RPMI8226 (cell line): ENCODE data around the gene DSP.

ENCODE experiments used
- DNase-seq: peaks from one replicate; pipeline ENCODE4 v3.0.0-alpha.2; 2015

DSP gene

DNA sequence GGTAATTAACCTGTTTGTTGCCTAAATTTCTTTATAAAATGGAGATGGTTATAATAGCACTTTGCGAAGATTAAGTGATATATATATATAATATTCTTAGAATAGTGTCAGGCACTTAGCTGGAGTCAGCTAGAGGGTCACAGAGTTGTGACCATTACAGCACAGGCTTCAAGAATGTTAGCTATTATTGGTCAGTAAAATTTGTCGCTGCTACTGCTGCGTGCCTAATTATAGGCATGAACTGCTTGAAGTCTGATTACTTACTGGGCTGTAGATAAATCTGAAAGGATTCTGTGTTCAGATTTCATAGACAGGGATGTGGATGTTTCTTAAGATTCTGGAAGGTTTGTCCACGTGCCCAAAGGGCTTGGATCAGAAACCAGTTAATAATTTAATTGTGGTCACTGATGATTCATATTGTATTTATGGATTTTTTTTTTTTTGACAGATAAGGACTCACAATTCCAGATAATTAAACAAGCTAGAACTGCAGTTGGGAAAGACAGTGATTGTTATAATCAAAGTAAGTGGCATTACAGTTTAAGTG is 53.2 kb downstream of the DSP start:
- no peak for DNase-seq

DNA sequence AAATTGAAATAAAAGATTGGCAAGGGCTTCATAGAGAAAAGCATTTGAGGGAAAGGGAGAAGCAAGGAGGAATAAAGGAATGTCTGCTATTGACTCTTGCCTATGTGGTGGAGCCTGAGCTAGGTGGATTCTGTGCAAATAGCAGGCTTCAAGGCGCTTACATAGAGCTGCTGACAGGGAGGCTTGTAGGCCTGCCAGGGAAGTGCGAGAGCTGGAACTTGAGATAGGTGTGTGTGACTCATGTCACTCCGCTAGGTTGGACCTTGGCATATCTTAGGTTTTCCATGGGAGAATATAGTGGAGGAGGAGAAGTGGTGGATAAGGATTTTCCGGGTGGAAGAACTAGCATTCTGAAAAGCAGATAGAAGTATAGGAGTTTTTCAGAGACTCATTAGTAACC is 62.5 kb downstream of the DSP start:
- DNase-seq, result no peak

DNA sequence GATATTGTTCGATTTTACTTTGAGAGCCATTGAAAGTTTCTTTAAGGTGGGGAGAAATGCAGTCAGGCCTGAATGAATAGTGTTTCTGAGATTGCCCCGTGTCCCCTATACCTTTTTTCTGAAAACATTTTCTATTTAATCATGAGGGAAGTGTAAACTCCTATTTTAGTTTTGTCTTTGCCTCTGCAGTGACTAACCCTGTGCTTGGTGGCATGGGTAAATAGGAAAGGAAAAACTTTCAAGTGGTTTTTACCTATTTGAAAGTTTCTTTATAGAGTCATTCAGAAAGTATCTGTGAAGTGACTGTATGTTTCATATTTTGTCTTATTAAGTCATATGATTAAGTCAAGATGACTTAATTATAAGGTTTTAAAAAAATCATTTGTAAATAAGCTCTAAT is 63.0 kb downstream of the DSP start:
- no peak for DNase-seq

DNA sequence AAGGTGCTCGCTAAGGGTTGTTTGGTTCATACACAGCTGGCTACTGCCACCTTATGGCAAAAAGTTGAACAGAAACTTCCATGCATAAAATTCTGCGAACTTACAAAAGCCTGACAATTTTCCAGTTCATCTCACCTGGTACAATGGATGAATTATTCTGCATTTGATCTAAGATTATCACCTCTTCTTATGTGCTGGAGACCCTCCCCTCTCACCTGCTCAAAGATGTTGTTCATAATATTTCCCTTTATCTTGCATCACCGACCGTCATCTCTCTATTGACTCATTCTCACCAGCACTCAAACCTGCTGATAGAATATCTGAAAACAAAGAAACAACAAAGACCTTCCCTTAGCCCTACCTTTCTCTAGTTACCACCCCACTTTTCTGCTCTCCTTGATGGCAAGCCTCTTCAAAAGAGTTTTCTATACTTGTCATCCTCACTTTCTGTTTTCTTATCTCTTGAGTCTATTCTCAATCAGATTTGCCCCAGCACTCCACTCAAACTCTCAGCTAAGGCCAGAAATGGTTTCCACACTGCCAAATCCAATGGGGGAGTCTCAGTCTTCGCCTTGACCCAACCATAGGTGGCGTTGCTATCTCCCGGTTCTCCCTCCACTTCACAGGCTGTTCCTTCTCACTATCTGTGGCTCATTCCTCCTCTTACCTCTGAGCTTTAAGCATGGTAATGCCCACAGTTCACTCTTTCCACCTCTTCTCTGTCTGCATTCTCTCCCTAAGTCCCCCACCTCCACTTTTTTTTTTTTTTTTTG is 74.3 kb downstream of the DSP start:
- DNase-seq, result peak; percentile 77

DNA sequence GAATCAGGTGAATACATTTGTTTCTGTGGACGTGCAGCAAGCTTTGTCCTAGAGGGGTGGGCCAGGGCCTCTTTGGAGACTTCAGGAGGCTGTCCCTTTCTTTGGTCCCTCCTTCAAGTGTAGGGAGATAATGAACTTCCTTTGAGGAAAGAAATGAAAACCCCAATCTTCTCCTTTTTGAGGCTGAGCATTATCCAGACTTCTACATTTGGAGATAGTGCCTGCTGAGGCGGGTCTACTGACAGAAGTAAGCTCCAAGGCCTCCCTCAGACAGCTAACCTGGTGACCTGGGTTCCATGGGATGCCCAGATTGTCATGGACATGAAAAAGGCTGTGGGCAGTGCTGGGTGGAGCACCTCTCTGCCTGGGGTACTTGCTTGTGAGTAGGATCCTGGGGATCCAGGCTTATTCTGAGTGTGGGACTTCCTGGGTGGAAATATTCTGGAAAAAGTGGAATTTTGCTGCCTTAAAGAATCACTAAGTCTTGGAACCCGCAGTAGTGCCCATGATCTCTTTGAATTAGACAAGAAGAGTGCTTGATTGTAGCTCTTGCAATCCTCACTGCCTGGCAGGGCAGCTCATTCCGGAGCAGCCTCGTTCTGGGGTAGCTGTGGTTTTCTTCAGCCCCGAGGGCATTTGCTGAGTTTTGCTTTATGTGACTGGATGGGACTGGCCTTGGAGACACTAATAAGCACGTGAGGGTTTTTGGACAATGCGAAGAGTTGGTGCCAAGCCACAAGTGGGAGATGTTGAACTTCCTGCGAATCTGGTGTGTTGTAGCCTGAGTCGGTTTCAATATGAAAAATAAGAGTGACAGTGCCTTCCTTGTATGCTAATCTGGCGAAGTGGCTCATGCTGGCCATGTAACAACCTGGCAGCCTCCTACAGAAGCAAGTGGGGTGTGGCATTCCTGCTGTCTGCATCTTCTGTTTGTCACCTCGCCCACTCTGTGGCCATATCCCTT is 76.6 kb downstream of the DSP start:
- peak; percentile 99 for DNase-seq

DNA sequence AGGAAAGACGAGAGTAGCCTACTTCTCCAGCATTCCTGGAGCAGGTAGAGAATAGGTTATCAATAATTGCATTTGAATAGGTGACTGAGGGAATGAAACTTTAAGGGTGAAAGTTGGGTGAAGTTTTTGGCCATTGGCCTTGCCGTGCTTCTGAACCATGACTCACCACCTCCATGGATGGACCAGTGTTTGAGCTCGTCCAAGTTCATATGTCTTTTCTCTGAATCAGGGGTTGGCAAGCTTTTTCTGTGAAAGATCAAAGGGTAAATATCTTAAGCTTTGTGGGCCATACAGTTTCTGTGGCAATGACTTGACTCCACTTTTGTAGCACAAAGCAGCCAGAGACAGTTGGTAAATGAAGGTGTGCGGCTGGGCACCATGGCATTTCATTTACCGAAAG is 80.3 kb downstream of the DSP start:
- no peak for DNase-seq

DNA sequence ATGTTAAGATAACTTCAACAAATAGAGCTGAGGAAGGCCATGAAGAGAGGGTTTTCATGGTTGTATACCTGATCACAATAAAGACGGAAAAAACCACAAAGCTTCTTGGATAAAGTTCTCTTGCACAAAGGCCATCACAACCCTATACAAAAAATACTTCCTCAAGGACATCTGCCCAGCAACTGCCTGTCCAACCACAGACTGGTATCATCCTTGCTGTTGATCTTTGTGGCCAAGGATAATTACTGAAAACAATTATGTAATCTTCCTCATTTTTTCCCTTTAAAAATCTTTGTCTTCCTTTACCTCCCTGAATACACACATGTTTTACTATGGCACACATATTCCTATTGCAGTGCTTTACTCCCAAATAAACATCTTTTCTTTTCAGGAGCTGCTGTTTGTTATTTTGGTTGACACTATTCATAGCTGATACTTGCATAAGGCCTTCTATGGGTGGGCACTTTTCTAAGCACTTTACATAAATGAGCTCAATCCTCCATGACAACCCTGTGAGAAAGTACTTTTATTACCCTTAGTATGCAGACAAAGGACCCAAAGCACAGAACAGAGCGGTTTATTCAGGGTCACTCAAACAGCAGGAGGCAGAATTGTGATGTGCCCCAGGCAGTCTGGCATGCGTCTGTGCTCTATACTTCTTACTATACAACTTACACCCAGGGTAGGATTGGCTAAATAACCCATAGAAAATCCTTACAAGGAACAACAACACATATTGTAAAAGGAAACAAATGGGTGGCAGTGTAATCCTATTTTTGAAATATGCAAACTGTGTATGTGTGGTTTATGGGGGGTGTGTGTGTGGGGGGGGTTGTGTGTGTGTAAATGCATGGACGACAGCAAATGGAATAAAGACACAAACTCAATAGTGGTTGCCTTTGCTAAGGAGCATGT is 83.6 kb downstream of the DSP start:
- no peak for DNase-seq

DNA sequence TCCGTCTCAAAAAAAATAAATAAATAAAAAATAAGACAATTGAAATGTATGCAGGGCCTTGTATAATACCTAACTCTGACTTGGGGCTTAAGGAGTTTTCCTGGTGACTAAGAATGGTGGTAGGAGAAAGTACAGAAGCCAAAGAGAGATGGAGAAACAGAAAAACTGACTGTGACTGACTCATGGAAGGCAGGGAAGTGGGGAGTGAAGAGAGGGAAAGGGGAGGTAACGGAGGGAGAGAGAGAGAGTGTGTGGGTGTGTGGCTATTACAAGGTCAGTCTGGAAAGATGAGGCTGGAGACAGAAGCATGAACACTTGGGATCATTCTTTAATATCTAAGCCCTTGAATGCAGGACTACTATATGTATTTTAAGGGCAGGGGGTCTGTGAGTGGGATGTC is 87.0 kb downstream of the DSP start:
- DNase-seq, result no peak

DNA sequence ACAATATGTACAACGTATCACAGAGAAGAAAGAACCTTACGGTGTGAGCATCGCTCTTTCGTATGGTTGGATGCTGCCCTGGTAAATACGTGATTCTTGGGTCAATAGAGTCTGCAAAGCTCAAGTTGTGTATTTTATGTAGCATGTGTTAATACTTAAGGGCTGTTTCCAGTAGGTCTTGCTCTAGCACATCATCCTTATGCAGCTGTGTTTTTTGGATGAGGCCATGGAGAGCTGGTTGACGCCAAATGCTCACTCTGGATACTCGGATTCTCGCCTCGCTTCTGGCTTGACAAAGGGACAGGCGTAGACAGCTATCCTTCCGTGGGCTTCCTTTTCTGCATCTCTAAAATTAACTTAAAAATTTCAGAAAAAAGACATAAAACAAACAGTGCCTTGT is 87.4 kb downstream of the DSP start:
- no peak for DNase-seq

DNA sequence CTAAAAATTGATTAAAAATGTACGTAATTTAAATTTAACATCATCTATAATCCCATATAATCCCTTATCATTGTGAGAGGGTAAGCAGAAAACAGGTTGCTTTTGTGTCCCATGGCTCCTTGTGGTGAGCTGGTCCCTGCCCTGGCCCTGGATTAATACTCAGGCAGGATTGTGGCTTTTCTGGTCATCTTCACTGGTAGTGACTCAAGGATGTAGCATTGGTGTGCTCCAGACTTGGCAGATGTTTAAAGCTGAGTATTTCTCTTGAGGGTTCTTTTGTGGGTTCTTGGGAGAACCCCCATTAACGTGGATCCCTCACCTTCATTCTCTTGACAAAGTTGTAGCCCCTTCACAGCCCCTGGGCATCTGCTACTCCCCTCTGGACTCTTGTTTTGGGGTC is 87.8 kb downstream of the DSP start:
- DNase-seq, result no peak

DNA sequence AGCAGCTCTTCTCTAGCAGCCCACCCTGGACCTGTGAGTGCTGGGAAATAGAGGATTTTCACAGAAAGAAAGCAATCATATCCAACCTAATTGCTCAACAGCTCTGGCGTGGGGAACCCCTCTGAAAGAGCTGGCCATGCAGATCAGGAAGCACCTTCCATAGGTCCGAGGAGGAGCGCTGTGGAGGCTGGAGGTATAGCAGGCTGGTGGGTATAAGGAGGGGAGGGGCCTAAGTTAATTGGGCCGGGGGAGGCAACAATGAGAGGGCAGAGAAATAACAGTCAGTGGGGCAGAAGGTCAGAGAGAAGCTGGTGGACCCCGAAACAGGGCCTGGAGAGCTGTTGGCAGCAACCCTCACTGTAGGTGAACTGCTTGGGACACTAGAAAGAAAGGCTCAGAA is 89.3 kb downstream of the DSP start:
- no peak for DNase-seq

DNA sequence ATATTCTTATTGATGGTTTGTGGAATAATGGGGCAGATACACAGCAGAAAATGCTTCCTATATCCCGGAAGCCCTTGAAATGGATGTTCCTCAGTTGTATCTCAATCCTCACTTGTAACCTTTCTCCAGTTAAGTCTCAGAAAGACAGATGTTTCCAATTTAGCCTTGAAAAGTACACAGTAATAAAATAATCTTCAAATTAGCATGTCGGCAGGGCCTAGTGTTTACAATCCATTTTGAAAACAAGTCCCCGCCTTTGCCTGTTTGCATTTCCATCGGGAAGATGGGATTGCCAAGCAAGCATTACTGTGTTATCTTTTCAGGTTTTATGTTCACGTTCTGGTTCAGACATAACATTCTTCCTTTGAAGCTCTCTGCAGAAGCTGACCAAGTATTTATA is 90.0 kb downstream of the DSP start:
- DNase-seq, result no peak

DNA sequence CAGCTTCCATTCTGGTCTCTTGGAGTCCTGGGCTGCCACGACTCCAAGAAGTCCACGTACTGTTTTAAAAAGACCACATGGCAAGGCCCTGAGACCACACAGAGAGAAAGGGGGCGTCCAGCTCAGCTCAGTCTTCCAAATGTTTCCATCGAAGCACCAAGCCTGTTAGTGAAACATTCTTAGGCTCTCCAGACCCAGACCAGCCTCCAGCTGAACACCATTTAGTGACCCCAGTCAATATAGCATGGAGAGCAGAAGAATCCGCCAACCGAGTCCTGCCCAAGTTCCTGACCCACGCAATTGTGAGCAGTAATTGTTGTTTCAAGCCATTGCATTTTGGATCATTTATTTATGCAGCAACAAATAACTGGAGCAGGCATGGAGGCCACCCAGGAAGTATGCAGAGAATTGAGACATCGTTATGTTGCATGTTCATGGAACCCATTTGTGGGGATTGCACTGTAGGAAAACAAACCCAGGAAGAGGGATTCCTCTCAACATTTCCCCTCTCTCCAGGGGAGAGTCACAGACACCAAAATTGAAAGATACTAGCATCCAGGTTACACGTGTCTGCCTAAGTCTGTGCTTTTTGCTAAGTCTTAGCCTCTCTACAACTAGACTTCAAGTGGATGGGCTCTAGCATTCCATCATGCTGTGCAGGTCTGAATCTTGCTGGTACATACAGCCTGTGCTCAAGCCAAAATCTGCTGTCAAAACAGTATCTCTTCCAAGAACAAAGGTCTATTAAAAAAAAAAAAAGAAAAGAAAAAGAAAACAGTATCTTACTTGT is 91.2 kb downstream of the DSP start:
- DNase-seq, result no peak

DNA sequence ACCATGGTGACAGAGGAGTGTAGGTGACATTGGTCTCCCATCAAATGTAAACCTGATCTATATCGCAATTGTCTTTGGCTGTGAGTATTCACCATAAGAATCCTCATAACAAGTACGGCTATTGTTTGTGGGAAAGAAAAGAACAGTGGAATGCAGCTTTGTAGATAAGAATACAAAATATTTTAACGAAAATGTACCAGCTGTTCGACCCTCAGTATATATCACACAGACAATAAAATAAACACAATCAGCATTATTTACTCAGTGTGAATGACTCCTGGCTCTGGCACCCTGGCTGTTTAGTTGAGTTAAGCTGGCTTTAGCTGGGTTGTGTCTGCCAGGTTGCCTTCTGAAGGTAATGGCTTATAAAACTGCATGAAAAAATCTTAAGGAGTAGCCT is 91.9 kb downstream of the DSP start:
- no peak for DNase-seq

DNA sequence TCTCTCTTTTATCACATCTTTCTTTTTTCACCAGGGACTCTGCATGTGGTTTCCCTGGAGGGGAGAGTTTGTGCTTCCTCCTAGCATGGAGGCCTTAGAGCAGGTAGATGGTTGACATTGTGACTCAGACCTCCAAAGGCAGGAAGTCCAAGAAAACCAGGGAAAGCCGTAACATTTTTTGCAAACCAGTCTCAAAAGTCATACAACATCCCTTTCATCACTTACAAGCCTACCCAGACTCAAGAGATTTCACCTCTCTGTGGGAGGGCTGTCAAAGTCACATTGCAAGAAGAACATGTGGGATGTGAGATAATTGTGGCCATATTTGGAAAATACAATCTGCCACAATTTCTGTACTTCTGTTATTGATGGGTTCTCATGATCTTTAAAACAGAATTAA is 94.7 kb downstream of the DSP start:
- DNase-seq, result no peak
